ENCODE results near the gene NEK9.

Gene NEK9

GRCh38 chr14:75092698-75093097 lies 34.1 kb downstream of the NEK9 start:
- TF ChIP-seq, protein P1, sequence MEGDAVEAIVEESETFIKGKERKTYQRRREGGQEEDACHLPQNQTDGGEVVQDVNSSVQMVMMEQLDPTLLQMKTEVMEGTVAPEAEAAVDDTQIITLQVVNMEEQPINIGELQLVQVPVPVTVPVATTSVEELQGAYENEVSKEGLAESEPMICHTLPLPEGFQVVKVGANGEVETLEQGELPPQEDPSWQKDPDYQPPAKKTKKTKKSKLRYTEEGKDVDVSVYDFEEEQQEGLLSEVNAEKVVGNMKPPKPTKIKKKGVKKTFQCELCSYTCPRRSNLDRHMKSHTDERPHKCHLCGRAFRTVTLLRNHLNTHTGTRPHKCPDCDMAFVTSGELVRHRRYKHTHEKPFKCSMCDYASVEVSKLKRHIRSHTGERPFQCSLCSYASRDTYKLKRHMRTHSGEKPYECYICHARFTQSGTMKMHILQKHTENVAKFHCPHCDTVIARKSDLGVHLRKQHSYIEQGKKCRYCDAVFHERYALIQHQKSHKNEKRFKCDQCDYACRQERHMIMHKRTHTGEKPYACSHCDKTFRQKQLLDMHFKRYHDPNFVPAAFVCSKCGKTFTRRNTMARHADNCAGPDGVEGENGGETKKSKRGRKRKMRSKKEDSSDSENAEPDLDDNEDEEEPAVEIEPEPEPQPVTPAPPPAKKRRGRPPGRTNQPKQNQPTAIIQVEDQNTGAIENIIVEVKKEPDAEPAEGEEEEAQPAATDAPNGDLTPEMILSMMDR (IDR thresholded peaks at IDR 0.05; ENCODE audit: low read depth, low read length), result no peak

GRCh38 chr14:75091251-75091650 lies 35.6 kb downstream of the NEK9 start:
- TF ChIP-seq, protein P1 (IDR thresholded peaks at IDR 0.05; ENCODE audit: low read depth, low read length), result no peak
- no peak overlapping the region for H3K4me3 ChIP-seq (ENCODE audit: low read depth, low read length)

More at GRCh38 chr14:75092698-75093097, 34.1 kb downstream of the NEK9 start:
- no peak overlapping the region for H3K4me3 ChIP-seq (ENCODE audit: low read depth, low read length)

GRCh38 chr14:75090353-75090752 lies 36.5 kb downstream of the NEK9 start:
- H3K4me3 ChIP-seq (ENCODE audit: low read depth, low read length), result no peak overlapping the region
- TF ChIP-seq, protein P1 (IDR thresholded peaks at IDR 0.05; ENCODE audit: low read depth, low read length), result no peak

DNA sequence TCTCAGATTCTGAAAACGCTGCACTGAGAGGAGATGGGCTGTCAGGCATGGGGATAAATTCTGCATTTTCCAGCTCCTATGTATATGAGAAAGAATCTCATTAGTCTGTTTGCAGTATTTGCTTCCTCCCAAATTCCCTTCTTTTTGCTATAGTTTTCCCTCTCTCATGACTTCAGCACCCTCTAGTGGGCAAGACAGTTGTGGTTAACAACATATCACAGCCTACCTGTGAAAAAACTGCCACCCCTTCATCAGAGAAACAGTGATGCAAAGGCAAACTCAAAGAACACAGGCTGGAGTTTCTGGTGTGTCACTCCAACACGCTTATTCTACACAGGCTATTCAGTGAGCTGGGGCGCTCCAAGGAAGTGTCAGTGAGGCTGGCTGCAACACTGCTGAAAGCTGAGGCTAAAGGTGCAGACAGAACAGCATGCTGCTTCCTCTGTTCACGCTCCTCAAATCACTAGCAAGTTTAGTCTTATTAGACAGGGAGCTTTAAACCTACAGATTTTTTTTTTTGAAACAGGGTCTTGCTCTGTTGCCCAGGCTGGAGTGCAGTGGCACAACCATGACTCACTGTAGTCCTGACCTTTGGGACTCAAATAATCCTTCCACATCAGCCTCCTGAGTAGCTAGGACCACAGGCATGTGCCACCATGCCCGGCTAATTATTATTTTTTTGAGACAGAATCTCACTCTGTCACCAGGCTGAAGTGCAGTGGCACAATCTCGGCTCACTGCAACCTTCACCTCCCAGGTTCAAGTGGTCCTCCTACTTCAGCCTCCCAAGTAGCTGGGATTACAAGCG lies 38.1 kb downstream of the NEK9 start:
- no peak overlapping the region for H3K4me3 ChIP-seq (ENCODE audit: low read depth, low read length)
- TF ChIP-seq, protein P1 (IDR thresholded peaks at IDR 0.05; ENCODE audit: low read depth, low read length), result peak; percentile 72

DNA sequence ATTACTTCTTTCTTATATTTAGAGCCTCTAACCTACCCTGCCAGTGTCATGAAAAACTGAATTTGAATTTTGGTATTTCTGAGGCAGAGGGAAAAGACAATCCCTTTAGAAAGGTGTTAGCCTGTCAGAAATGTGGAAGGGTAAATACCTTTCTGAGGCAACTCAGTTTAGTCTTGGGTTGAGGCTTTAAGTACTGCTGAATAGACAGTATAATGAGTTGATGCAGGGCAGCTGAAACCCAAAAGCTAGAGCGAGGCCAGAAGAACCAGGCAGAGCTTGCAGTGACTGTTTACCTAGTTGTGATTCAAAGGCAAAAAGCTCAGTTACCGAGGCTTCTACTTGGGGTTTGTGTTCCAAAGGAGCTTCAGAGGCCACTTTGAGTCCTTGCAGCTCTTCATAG lies 38.7 kb downstream of the NEK9 start:
- no peak overlapping the region for H3K4me3 ChIP-seq (ENCODE audit: low read depth, low read length)
- TF ChIP-seq, protein P1 (IDR thresholded peaks at IDR 0.05; ENCODE audit: low read depth, low read length), result no peak

- no peak overlapping the region for H3K4me3 ChIP-seq (ENCODE audit: low read depth, low read length)
These were observed 42.3 kb downstream of the NEK9 start for GRCh38 chr14:75084513-75084912.

DNA sequence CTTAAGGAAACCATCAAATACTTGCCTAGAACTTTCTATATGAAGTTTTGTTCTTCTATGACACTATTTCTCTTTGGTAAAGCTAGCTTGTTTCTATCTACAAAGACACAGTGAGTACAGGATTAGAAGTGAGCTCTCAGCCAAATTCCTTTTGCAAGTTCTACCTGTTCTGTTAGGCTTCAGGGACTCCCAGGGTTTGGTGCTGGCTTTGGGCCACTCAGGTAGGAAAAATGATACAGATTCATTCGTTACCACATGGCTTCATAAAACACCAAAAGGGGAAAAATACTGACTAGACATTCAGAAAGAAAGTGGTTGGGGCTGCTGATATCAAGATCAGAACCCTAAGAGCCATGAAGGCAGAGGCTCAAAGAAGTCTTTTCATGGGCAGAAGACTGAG lies 43.6 kb downstream of the NEK9 start:
- TF ChIP-seq, protein P1 (IDR thresholded peaks at IDR 0.05; ENCODE audit: low read depth, low read length), result no peak
- no peak overlapping the region for H3K4me3 ChIP-seq (ENCODE audit: low read depth, low read length)

More at GRCh38 chr14:75084513-75084912, 42.3 kb downstream of the NEK9 start:
- TF ChIP-seq, protein P1 (IDR thresholded peaks at IDR 0.05; ENCODE audit: low read depth, low read length), result no peak

All from WI38 (cell line).